SKM-1 (cell line): Measurements from ENCODE around the gene IL10RB.
"Not testable (repeated sequence)": the region's sequence is repeated elsewhere in the genome, so short reads cannot be mapped to it uniquely, and the experiment has no call there.

ENCODE experiments used
- DNase-seq: peaks from one replicate; lab custom pipeline; 2025; ENCODE audit not compliant: unreplicated experiment; lab: John Stamatoyannopoulos, UW

Gene IL10RB

DNA sequence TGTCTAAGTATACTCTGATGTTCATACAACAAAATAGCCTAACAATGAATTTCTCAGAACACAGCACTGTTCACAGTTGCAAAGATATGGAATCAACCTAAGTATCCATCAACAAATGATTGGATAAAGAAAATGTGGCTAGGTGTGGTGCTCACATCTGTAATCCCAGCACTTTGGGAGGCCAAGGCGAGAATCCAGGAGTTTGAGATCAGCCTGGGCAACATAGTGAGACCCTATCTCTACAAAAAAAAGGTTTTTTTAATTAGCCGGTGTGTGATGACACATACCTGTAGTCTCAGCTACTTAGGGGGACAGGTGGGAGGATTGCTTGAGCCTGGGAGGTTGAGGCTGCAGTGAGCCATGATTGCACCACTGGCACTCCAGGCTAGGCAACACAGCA is 25.8 kb upstream of the IL10RB start:
- no peak for DNase-seq

DNA sequence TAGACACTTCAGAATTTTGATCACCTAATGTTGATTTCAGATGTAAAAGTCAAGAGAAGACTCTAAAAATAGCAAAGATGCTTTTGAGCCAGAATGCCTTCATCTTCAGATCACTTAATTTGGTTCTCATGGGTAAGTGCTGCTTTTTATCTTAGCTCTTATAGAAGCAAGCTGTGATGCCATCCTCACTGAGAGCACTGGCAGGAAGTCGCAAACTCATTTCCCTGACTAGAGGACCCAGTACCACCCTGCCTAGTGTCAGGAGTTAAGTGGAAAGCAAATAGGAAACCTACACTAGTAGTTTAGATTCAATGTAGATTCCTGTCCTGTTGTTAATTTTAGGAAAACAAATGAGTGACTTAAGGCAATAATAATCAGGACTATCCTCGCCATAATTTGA is 24.3 kb upstream of the IL10RB start:
- no peak for DNase-seq

DNA sequence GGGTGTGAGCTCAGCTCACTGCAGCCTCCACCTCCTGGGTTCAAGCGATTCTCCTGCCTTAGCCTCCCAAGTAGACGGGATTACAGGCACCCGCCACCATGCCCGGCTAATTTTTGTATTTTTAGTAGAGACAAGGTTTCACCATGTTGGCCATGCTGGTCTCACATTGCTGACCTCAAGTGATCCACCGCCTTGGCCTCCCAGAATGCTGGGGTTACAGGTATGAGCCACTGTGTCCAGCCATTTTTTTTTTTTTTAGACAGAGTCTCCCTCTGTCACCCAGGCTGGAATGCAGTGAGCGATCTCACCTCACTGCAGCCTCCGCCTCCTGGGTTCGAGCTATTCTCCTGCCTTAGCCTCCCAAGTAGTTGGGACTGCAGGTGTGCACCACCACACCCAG is 23.3 kb upstream of the IL10RB start:
- DNase-seq: not testable (repeated sequence)

DNA sequence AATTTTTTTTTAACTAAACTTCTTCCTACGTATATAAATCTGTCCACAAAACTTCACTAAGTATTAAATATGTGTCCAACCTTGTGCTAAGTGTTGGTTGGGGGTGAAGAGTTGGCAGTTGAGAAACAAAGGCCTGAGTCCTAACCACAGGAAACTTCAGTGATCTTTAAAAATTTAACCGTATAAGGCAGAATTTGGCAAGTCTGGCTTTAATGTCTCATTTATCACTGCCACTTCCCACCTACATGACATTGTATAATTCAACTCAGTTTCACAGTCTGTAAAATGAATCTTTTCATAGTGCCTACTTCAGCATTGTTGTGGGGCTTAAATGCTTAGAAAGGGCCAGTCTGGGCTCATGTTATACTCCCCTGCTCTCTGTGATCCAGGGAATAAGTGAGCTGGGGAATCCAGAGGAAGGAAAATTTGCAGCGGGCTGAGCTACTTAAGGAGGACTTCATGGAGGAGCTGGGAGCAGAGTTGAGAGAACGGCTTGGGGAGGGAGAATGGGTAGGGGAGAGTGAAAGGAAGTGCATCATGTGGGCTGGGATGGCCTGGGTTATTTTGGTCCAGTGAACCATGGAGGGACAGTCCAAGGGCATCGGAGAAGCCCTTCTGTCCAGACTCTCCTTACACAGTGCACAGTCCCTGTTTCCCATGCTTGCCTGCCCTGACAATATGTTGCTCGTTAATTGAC is 21.9 kb upstream of the IL10RB start:
- DNase-seq: no peak

DNA sequence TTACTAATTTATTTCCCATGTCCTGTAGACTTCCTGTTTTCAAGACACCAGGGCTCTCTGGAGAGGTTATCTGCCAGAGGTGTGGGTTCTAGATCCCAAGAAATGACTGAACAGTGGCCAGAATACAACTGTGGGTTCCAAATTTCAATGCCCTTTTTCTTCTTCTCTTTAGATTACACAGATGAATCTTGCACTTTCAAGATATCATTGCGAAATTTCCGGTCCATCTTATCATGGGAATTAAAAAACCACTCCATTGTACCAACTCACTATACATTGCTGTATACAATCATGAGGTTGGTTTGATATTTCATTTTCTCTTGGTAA is 21.4 kb upstream of the IL10RB start:
- no peak for DNase-seq

DNA sequence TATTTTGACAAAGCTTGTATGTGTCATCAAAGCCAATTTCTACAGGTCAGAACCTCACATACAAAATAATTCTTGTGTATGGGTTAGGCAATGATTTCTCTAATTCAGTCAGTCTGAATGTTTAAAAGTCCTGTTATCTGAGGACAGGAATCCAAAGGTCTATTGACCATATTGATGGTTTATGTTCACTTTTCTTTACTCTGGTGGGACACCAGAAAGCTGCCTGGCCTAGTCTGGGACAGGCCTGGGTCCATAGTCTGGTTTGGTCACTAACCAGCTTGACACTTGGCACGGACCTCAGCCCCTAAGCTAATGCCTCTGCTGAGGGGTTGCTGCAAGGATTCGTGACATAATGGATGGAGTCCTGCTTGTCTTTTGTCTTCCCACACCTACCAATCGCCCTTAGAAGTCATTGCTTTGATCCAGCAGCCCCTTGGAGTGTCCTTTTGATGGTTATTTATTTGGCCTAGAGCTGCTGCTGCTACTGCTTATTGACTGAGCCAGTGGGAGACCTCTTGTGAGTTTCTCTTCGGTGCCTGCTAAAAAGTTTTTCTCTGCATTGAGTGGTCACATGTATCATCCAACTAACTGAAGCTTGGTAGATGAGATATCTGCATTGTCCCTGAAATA is 20.8 kb upstream of the IL10RB start:
- no peak for DNase-seq

DNA sequence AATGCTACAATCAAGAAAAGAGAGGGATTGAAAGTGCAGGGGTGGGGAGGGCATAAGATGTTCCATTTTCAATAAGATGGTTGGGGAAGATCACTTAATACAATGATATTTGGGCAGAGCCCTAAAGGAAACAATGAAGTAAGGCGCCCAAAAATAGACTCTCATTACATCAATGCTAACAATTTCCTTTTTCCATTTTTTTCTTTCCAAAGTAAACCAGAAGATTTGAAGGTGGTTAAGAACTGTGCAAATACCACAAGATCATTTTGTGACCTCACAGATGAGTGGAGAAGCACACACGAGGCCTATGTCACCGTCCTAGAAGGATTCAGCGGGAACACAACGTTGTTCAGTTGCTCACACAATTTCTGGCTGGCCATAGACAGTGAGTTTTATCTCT is 19.7 kb upstream of the IL10RB start:
- no peak for DNase-seq

DNA sequence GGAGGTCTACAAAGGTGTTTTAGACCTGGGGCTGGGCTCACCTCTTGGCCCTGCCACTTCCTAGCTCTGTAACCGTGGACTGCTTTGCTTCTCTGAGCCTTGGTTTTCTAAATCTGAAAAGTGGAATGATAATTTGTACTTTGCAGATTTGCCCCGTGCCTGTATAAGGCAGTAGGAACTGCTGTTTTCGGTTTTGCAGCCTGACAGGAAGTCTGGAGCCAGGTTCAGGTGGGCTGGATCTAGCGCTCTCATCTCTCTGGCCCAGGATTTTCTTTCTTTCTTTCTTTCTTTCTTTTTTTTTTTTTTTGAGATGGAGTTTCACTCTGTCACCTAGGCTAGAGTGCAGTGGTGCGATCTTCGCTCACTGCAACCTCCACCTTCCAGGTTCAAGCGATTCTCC is 19.2 kb upstream of the IL10RB start:
- DNase-seq: no peak

DNA sequence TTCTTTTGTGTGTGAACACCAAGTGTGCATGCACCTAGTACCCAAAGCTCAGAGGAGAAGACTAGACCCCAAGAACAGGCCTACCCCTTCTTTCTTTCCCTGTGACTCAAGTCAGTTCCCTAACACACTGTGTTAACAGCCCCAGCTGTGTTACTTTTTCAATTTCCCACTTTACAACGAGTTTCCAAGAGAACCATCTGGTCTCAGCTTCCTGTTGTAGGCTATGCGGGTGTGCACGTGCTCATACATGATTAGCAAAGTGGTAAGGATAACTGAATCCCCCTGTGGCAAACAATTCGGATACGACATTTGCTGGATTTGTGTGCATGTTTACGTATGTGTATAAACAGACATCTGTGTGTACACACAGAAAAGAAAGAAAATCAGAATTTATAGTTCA is 18.6 kb upstream of the IL10RB start:
- no peak for DNase-seq

DNA sequence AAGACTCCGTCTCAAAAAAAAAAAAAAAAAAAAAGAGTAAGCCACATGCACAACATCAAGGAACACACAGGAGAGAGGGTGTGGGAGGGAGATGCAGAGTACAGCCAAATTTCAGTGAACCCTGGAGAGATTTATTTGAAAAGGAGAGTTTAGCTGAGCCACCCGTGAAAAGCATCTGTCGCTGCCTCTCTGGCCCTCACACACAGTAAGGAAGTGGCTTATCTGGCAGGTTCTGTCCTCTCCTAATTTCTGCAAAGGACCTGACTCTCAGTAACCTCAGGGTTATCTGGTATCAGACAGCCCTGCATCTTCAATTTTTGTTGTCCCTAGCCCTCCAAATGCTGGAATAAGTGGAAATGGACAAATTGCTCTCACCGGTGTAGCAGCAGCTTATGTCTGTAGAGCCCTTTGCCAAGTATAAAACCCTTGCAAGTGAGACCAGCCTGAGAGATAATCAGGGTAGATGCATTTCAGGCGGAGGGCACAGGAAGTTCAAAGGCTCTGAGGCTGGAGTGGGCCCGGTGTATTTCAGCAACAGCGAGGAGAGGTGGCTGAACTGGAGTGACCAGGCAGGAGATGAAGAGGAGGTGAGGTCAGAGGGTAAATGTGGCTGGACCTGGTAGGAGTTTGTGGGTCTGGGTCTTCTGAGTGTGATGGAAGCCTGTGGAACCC is 16.7 kb upstream of the IL10RB start:
- no peak for DNase-seq

DNA sequence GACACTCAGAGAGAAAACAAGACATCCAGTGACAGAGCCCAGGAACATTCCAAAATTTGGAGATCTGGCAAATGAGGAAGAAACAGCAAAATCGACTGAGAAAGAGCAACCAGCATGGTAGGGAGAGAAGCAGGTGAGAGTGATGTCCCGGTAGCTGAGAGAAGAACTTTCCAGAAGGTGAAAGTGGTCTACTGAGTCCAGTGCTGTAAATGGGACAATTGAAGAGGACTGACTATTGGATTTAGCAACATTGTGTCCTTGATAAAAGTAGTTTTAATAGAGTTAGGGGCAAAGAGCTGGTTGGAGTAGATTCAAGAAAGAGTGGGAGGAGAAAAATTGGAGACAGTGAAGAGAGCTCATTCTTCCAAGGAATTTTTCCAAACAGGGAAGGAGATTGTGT is 15.0 kb upstream of the IL10RB start:
- no peak for DNase-seq

DNA sequence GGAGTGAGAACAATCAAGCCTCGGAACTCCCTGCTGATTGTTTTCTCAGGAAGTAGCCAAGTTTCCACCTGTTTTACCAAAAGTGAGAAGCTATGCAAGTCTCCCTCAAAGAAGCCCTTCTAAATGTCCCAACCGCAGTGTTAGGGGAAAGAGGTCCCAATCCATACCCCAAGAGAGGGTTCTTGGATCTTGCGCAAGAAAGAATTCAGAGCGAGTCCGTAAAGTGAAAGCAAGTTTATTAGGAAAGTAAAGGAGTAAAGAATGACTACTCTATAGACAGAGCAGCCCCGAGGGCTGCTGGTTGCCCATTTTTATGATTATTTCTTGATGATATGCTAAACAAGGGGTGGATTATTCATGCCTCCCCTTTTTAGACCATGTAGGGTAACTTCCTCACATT is 12.8 kb upstream of the IL10RB start:
- DNase-seq: not testable (repeated sequence)

DNA sequence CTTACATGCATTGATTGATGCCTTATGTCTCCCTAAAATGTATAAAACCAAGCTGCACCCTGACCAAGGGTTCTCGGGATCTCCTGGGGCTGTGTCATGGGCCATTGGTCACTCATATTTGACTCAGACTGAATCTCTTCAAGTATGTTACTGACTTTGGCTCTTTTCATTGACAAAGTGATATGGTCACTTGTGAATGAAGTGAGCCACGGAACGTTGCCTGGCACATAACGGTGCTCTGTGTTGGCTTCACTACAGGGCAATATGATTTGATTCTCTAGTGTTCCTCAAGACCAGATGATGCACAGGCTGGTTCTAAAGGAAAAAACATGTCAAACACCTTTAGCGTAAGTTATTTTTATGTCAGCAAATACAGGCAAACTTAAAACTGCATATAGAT is 11.4 kb upstream of the IL10RB start:
- DNase-seq: no peak

DNA sequence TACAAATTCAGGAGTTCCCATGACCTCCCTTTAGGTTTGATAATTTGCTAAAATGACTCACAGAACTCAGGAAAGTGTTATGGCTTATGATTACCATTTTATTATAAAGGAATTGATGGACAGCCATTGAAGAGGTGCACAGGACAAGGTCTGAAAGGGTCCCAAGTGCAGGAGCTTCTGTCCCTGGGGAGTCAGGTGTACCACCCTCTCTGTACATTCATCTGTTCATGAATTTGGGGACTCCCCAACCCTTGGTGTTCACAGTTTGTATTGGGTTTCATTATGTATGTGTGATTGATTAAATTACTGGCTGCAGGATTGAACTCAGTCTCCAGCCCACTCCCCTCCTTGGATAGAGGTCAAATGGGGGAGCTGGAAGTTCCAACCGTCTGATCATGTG is 10.8 kb upstream of the IL10RB start:
- DNase-seq: no peak

DNA sequence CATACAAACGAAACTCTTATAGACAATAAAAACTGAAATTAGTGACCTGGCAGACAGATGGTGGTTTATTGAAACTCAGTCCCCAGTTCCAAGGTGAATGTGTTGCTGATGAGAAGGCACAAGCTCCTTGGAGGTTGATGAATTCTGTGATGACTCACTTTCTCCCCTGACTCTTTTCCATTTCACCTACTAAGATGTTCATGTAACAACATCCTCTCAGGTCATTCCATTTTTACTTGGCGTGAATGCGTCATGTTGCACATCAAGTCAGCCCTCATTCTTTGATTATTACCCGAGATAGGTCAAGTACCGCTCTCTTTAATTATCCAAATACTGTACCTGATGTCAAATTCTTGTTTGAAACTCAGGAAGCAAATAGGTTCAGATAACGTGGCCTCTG is 10.1 kb upstream of the IL10RB start:
- DNase-seq: no peak

DNA sequence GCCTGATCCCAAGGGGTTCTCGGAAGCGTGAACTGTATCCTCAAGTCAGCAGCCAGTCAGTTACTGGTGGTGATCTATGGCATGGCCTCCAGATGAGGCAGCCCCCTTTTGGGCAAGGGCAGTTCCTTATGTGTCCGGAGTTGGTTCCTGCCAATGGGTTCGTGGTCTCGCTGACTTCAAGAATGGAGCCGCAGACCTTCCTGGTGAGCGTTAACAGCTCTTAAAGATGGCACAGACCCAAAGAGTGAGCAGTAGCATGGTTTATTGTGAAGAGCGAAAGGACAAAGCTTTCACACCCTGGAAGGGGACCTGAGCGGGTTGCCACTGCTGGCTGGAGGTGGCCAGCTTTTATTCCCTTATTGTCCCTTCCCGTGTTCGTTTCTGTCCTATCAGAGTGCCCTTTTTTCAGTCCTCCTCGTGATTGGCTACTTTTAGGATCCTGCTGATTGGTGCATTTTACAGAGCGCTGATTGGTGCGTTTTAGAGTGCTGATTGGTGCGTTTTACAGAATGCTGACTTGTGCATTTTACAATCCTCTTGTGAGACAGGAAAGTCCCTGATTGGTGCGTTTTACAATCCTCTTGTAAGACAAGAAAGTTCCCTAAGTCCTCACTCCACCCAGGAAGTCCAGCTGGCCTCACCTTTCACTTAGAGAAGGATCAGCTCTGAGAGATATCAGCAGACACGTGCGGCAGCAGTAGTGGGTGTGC is 8.9 kb upstream of the IL10RB start:
- DNase-seq: no peak

DNA sequence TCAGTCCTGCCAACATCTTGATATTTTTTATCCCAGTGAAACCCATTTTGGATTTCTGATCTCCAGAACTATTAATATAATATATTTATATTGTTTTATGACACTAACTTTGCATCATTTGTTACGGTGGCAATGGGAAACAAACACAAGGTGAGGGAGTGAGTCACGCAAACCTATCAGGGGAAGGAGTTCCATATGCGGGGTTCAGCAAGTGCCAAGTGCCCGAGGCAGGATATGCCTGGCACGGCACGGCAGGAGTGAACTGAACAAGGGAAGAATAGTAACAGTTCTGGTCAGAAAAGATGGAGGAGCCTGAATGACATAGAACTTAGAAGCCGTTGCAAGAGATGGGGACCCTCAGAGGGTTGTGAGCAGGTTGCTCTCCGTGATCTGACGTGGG is 7.7 kb upstream of the IL10RB start:
- DNase-seq: no peak

DNA sequence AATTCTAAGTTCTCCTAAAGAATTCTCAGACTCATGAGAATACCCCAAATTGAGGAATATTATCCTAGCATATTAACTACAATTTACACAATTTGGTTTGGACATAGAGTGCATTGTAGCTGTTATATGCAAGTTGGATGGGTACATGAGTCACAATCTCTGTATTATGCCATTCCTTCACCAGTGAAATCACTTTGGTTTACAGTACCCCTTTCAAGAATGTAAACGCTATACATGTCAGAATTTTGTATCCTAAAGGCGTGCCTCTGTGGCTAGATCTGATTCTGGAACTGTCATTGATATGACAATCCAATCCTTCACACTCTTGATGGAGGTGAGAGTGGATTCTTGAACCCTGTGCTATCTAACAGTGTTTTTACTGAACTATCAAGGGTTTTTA is 6.7 kb upstream of the IL10RB start:
- no peak for DNase-seq

DNA sequence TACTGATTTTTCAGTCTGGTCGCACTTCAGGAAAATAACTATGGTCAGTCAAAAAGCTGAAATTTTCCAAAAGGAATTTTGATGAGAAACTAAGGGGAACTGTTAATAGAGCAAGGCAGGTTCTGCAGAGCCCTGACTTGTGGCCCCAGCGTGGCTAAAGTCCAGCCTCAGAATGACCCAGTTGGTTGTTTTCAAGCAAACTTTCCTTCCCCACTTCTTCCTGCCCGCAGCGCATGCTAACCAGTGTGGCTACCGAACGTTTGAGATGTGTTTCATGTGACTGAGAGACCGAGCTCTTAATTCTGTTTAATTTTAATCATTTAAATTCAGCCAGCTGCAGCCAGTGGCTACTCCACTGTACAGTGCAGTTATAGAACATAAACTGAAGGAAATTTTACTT is 6.2 kb upstream of the IL10RB start:
- peak; percentile 16 for DNase-seq

DNA sequence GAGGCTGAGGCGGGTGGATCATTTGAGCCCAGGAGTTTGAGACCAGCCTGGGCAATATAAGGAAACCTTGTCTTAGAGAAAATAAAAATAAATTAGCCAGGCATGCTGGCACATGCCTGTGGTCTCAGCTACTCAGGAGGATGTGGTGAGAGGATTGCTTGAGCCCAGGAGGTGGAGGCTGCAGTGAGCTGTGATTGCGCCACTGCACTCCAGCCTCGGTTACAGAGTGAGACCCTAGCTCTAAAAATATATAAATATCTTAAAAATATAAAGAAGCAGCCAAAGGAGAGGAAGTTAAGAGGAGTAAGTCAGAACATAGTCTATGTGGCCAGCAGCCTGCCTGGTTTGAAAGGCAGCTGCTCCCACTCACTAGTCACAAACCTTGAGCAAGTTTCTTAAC is 4.5 kb upstream of the IL10RB start:
- peak; percentile 86 for DNase-seq

DNA sequence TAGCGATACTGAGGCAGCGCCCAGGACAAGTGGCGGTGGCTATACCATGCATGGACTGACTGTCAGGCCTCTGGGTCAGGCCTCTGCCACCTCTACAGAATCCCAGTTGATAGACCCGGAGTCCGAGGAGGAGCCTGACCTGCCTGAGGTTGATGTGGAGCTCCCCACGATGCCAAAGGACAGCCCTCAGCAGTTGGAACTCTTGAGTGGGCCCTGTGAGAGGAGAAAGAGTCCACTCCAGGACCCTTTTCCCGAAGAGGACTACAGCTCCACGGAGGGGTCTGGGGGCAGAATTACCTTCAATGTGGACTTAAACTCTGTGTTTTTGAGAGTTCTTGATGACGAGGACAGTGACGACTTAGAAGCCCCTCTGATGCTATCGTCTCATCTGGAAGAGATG is 3.2 kb upstream of the IL10RB start:
- DNase-seq: no peak

DNA sequence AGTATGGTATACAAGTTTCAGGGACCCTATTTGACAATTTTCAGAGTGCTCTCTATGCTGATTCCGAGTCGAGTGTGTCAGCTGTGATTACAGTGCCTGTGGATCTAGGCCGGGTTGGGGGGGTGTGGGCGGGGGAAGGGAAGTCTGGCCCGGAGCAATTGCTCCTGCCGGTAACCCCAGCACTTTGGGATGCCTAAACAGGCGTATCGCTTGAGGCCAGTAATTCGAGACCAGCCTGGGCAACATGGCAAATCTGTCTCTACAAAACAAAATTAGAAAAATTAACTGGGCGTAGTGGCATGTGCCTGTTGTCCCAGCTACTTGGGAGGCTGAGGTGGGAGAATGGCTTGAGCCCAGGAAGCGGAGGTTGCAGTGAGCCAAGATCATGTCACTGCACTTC is 1.6 kb upstream of the IL10RB start:
- no peak for DNase-seq
